DND-41 (cell line): ENCODE data around the gene CEP152.

Experiments
- CTCF ChIP-seq: IDR thresholded peaks from 2 replicates; pipeline ENCODE4 v1.5.1; 2012; ENCODE audit warnings: borderline replicate concordance, low read length, moderate library complexity, mild to moderate bottlenecking; ENCODE audit not compliant: poor library complexity, severe bottlenecking; ENCODE audit errors: extremely low read depth
- EZH2 ChIP-seq: IDR thresholded peaks from 3 replicates; pipeline ENCODE4 v1.6.1; 2012; ENCODE audit warnings: borderline replicate concordance, low read depth, mild to moderate bottlenecking, moderate library complexity, low read length, inconsistent platforms; ENCODE audit not compliant: severe bottlenecking

- TF ChIP-seq EZH2 = no peak
- TF ChIP-seq CTCF = no peak
Observed at GRCh38 chr15:48717458-48717857, 93.4 kb downstream of the CEP152 start.
